Cortex of kidney (tissue), 1 donor: Measurements from ENCODE around the gene NXPH1.

Source experiments
- DNase-seq: peaks from one replicate; lab custom pipeline; 2025; lab: John Stamatoyannopoulos, UW

The NXPH1 gene

GRCh38 chr7:8433477-8434289 is at the start of gene NXPH1:
NXPH1 (plus strand) TSS chr7:8433609.
- DNase-seq: no peak

GRCh38 chr7:8384901-8385300 is 48.5 kb upstream of the NXPH1 start:
- DNase-seq: no peak

GRCh38 chr7:8386926-8387550 is 46.4 kb upstream of the NXPH1 start:
- no peak for DNase-seq

- no peak for DNase-seq
Measured at GRCh38 chr7:8387551-8388256, 45.7 kb upstream of the NXPH1 start.

- DNase-seq: no peak
Measured at GRCh38 chr7:8388257-8388625, 45.2 kb upstream of the NXPH1 start.

GRCh38 chr7:8389593-8390261 is 43.7 kb upstream of the NXPH1 start:
- no peak for DNase-seq

GRCh38 chr7:8390262-8390626 is 43.2 kb upstream of the NXPH1 start:
- no peak for DNase-seq

GRCh38 chr7:8391353-8392062 is 41.9 kb upstream of the NXPH1 start:
- no peak for DNase-seq

GRCh38 chr7:8396294-8396693 is 37.1 kb upstream of the NXPH1 start:
- no peak for DNase-seq

GRCh38 chr7:8408871-8409270 is 24.5 kb upstream of the NXPH1 start:
- no peak for DNase-seq

- no peak for DNase-seq
Measured at GRCh38 chr7:8411103-8411502, 22.3 kb upstream of the NXPH1 start.

- no peak for DNase-seq
Measured at GRCh38 chr7:8413600-8413999, 19.8 kb upstream of the NXPH1 start.

GRCh38 chr7:8418629-8419245 is 14.7 kb upstream of the NXPH1 start:
- no peak for DNase-seq

- no peak for DNase-seq
Measured at GRCh38 chr7:8422177-8422576, 11.2 kb upstream of the NXPH1 start.

GRCh38 chr7:8423057-8423456 is 10.4 kb upstream of the NXPH1 start:
- DNase-seq: no peak

- no peak for DNase-seq
Measured at GRCh38 chr7:8425223-8425622, 8.2 kb upstream of the NXPH1 start.

GRCh38 chr7:8430643-8431042 is 2.8 kb upstream of the NXPH1 start:
- DNase-seq: no peak

GRCh38 chr7:8434290-8435002 is 1.0 kb downstream of the NXPH1 start:
- no peak for DNase-seq

GRCh38 chr7:8435095-8435494 is 1.7 kb downstream of the NXPH1 start:
- DNase-seq: no peak

- DNase-seq: no peak
Measured at GRCh38 chr7:8435590-8436545, 2.5 kb downstream of the NXPH1 start.
